ENCODE measurements around the gene AGAP1.

The AGAP1 gene

DNA sequence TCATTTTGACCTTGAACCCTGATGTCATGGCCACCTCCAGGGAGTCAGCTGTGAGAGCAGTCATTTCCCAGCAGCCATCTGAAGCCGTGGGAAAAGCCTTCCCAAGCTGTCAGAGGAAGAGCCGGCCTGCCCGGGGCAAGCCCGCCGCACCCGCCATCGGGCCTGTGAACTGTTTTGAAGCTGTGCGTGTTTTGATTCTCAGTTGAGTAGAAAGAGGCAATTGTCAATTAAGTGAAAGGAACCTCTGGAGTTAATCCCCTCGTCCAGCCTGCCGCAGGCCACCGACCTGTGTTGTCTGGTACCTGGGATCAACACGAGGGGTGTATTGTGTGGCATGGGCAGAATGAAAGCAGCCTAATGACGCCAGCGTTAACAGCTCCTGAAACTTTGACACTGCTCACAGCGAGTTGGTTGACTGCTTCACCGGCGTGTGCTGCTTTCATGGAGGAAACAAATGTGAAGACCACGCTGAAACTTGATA, 318.4 kb downstream of the AGAP1 start:
- Histone ChIP-seq H3K27ac (ENCODE audit: poor library complexity, severe bottlenecking) (no peak overlapping the region), H3K9me3 (ENCODE audit: severe bottlenecking) (no peaks in the 10 kb centered on the region), H3K36me3 (ENCODE audit: low read depth) (peaks cover 26% of the 10 kb centered on the region), H3K4me3 (ENCODE audit: severe bottlenecking) (no peak overlapping the region), H3K27me3 (ENCODE audit: insufficient read depth, poor library complexity, severe bottlenecking) (no peaks in the 10 kb centered on the region), H3K4me1 (ENCODE audit: insufficient read depth, poor library complexity, severe bottlenecking) (no peaks in the 10 kb centered on the region)
- DNase-seq (ENCODE audit: low spot score) (no peak), ATAC-seq (ENCODE audit: low read depth) (no peak)
- TF ChIP-seq, protein P1, sequence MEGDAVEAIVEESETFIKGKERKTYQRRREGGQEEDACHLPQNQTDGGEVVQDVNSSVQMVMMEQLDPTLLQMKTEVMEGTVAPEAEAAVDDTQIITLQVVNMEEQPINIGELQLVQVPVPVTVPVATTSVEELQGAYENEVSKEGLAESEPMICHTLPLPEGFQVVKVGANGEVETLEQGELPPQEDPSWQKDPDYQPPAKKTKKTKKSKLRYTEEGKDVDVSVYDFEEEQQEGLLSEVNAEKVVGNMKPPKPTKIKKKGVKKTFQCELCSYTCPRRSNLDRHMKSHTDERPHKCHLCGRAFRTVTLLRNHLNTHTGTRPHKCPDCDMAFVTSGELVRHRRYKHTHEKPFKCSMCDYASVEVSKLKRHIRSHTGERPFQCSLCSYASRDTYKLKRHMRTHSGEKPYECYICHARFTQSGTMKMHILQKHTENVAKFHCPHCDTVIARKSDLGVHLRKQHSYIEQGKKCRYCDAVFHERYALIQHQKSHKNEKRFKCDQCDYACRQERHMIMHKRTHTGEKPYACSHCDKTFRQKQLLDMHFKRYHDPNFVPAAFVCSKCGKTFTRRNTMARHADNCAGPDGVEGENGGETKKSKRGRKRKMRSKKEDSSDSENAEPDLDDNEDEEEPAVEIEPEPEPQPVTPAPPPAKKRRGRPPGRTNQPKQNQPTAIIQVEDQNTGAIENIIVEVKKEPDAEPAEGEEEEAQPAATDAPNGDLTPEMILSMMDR (IDR thresholded peaks at IDR 0.05; ENCODE audit: poor library complexity, severe bottlenecking) = no peak

DNA sequence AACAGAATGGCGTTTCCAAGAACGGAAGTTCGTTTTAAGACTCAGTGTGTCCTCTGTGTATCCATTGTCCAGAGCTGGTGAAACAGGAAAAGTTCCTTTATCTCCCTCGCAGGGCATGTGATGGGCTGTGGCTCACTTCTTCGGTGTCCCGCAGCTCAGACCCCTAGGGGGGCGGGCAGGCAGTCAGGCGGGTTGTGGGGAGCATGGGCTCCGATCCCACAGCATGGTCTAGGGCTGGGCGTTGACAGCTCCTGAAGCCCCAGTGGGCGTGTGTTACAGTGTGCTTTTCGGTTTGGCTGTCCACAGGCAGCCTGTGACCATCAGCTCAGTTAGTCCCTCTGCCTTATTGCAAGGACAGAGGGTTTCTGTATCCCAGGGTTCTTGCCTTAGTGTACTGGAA, 319.6 kb downstream of the AGAP1 start:
- no peak overlapping the region for H3K4me3 ChIP-seq (ENCODE audit: severe bottlenecking)
- ATAC-seq (ENCODE audit: low read depth) (no peak), DNase-seq (ENCODE audit: low spot score) (no peak)
- H3K36me3 ChIP-seq (ENCODE audit: low read depth) = peaks cover 15% of the 10 kb centered on the region
- TF ChIP-seq, protein P1 (IDR thresholded peaks at IDR 0.05; ENCODE audit: poor library complexity, severe bottlenecking) = no peak
- H3K27me3 ChIP-seq (ENCODE audit: insufficient read depth, poor library complexity, severe bottlenecking) = no peaks in the 10 kb centered on the region
- no peak overlapping the region for H3K27ac ChIP-seq (ENCODE audit: poor library complexity, severe bottlenecking)
- H3K9me3 ChIP-seq (ENCODE audit: severe bottlenecking) = no peaks in the 10 kb centered on the region
- H3K4me1 ChIP-seq (ENCODE audit: insufficient read depth, poor library complexity, severe bottlenecking) = no peaks in the 10 kb centered on the region

DNA sequence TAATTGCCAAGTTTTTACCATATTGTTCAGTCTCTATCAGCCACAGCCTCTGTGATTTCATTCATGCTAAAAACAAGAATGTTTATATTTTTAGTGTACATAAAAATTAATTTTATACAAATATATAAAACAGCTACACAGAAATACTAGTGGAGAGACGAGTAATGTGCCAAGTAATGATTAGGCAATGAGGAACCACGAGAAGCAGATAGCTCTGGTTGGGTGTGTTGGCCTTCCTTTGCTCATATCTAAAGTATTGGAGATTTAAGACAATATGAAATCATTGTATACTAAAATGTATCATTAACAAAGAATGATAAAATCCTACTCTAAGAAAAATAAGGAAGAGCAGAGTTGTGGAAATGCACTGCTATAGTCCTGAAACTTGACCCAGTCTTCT, 326.7 kb downstream of the AGAP1 start:
- ATAC-seq (ENCODE audit: low read depth) (no peak), DNase-seq (ENCODE audit: low spot score) (no peak)
- H3K36me3 ChIP-seq (ENCODE audit: low read depth) = peaks cover 3% of the 10 kb centered on the region; the same call in 1 of the 2 replicates
- no peaks in the 10 kb centered on the region for H3K9me3 ChIP-seq (ENCODE audit: severe bottlenecking)
- H3K4me1 ChIP-seq (ENCODE audit: insufficient read depth, poor library complexity, severe bottlenecking) = no peaks in the 10 kb centered on the region
- H3K4me3 ChIP-seq (ENCODE audit: severe bottlenecking) = no peak overlapping the region
- no peak overlapping the region for H3K27ac ChIP-seq (ENCODE audit: poor library complexity, severe bottlenecking)
- no peaks in the 10 kb centered on the region for H3K27me3 ChIP-seq (ENCODE audit: insufficient read depth, poor library complexity, severe bottlenecking)
- TF ChIP-seq, protein P1 (IDR thresholded peaks at IDR 0.05; ENCODE audit: poor library complexity, severe bottlenecking) = no peak

DNA sequence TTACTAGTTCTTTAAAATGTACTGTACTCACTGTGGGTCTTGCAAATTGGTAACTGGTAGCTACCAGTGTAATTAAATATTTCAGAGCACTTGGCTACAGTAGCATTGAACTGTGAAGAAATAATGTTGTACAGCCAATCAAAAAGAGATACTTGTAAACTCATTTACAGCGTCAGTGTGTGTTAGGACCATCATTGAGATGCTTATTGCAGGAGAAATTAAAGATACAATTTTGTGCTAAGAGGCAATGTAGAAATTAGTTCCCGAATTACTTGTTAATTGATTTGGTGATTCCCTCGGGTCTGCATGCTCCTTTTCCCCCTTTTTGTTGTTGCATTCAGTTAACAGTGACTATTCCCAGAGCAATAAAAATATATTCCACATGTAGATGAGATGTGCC, 330.5 kb downstream of the AGAP1 start:
- no peak for ATAC-seq (ENCODE audit: low read depth)
- Histone ChIP-seq H3K27ac (ENCODE audit: poor library complexity, severe bottlenecking) (no peak overlapping the region), H3K27me3 (ENCODE audit: insufficient read depth, poor library complexity, severe bottlenecking) (no peaks in the 10 kb centered on the region), H3K9me3 (ENCODE audit: severe bottlenecking) (no peaks in the 10 kb centered on the region), H3K4me3 (ENCODE audit: severe bottlenecking) (no peak overlapping the region), H3K4me1 (ENCODE audit: insufficient read depth, poor library complexity, severe bottlenecking) (peaks cover 12% of the 10 kb centered on the region), H3K36me3 (ENCODE audit: low read depth) (peaks cover 3% of the 10 kb centered on the region; the same call in 1 of the 2 replicates)
- TF ChIP-seq, protein P1 (IDR thresholded peaks at IDR 0.05; ENCODE audit: poor library complexity, severe bottlenecking) = no peak
- DNase-seq (ENCODE audit: low spot score) = no peak

DNA sequence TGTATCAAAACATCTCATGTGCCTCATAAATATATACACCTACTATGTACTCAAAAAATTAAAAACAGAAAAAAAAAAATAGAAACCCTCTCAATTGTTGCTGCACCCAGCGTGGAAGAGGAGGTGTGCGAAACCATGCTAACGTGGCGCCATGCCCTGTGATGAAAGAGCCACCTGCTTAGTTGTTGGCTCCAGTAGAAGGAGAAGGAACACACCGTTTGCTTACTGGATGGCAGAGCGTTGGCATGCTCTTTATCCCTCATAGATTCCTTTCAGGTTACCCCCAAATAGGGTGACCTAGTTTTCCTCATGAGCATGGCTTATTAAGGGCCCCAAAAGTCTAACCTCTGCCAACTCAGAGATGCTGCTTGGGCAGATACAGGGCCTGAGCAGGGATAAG, 332.1 kb downstream of the AGAP1 start:
- no peak for ATAC-seq (ENCODE audit: low read depth)
- Histone ChIP-seq H3K4me3 (ENCODE audit: severe bottlenecking) (no peak overlapping the region), H3K9me3 (ENCODE audit: severe bottlenecking) (no peaks in the 10 kb centered on the region), H3K4me1 (ENCODE audit: insufficient read depth, poor library complexity, severe bottlenecking) (peaks cover 12% of the 10 kb centered on the region), H3K36me3 (ENCODE audit: low read depth) (peaks cover 3% of the 10 kb centered on the region; the same call in 1 of the 2 replicates), H3K27me3 (ENCODE audit: insufficient read depth, poor library complexity, severe bottlenecking) (no peaks in the 10 kb centered on the region), H3K27ac (ENCODE audit: poor library complexity, severe bottlenecking) (no peak overlapping the region)
- no peak for DNase-seq (ENCODE audit: low spot score)
- TF ChIP-seq, protein P1 (IDR thresholded peaks at IDR 0.05; ENCODE audit: poor library complexity, severe bottlenecking) = no peak

Measured in RWPE2 (cell line).